ENCODE measurements around the gene PPP2R5D.

GRCh38 chr6:43019152-43019551 lies 34.8 kb downstream of the PPP2R5D start:
- TF ChIP-seq CTCF (IDR thresholded peaks at IDR 0.05; ENCODE audit: low read depth, low read length) (no peak), EZH2phosphoT487 (IDR thresholded peaks at IDR 0.05; ENCODE audit: low read depth) (no peak)
